ENCODE data around the gene RAP2A.

Gene RAP2A

DNA sequence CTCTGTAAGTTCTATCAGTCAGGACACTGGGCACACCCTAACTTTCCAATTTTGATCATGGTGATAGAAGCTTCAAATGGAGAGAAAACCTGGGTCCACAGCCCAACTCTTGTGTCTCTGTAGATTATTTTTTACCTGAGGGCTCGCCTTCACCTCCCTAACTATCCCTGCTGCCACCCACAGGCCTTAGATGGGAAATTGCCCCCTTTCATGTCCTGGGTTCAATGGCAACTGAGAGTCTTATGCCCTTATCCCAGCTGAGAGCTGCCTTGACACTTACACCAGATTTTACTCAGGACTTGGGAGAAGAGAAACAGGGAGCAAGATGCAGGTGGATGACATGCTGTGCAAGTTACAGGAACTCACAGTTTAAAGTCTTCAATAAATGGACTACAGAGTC is 81.7 kb downstream of the RAP2A start:
- no peak overlapping the region for H3K9ac ChIP-seq (ENCODE audit: low read length in 2 of 2)
- H3K4me3 ChIP-seq (ENCODE audit: low read length in 2 of 2): no peak overlapping the region
- no peak overlapping the region for H3K27ac ChIP-seq (ENCODE audit: low read length)
- no peaks in the 10 kb centered on the region for H3K4me1 ChIP-seq (ENCODE audit: control insufficient read depth, insufficient read depth, low read length)
- peaks cover 2 to 5% of the 10 kb centered on the region in 2 donors for H3K9me3 ChIP-seq (ENCODE audit: control insufficient read depth in 2 of 2, low read length in 2 of 2)
- no peaks in the 10 kb centered on the region for H3K27me3 ChIP-seq (ENCODE audit: control insufficient read depth in 1 of 2, insufficient read depth in 2 of 2, low read length in 2 of 2)
- H3K36me3 ChIP-seq (ENCODE audit: control insufficient read depth in 2 of 2, insufficient read depth in 2 of 2, low read length in 2 of 2): no peaks in the 10 kb centered on the region

GRCh38 chr13:97517967-97518366 is 84.0 kb downstream of the RAP2A start:
- Histone ChIP-seq H3K9ac (ENCODE audit: low read length in 2 of 2) (no peak overlapping the region), H3K27me3 (ENCODE audit: control insufficient read depth in 1 of 2, insufficient read depth in 2 of 2, low read length in 2 of 2) (no peaks in the 10 kb centered on the region), H3K27ac (ENCODE audit: low read length) (no peak overlapping the region), H3K36me3 (ENCODE audit: control insufficient read depth in 2 of 2, insufficient read depth in 2 of 2, low read length in 2 of 2) (no peaks in the 10 kb centered on the region), H3K4me3 (ENCODE audit: low read length in 2 of 2) (no peak overlapping the region), H3K9me3 (ENCODE audit: control insufficient read depth in 2 of 2, low read length in 2 of 2) (peaks cover 2% of the 10 kb centered on the region in 2 donors), H3K4me1 (ENCODE audit: control insufficient read depth, insufficient read depth, low read length) (no peaks in the 10 kb centered on the region)
